SIG-M5 treated with dmso at 0.1 percent for 504 hours (cell line): ENCODE measurements around the gene WFDC10A.
"Not testable (repeated sequence)": the region's sequence is repeated elsewhere in the genome, so short reads cannot be mapped to it uniquely, and the experiment has no call there.

Experiments
- DNase-seq: peaks from one replicate; lab custom pipeline; 2025; ENCODE audit not compliant: unreplicated experiment; lab: John Stamatoyannopoulos, UW

WFDC10A gene

GRCh38 chr20:45647441-45648050 is 18.0 kb downstream of the WFDC10A start:
- DNase-seq = no peak

GRCh38 chr20:45649312-45649863 is 19.8 kb downstream of the WFDC10A start:
- no peak for DNase-seq

- not testable (repeated sequence) for DNase-seq
These were observed 22.2 kb downstream of the WFDC10A start for GRCh38 chr20:45651726-45652125.

GRCh38 chr20:45657038-45657437 is 27.5 kb downstream of the WFDC10A start:
- DNase-seq = not testable (repeated sequence)

GRCh38 chr20:45670139-45670538 is 40.6 kb downstream of the WFDC10A start, which contains the start of gene WFDC11:
Gene WFDC11, minus strand, starts transcription at chr20:45670239. Its CDS starts 19,639 bp downstream, at chr20:45650600.
- DNase-seq = no peak

GRCh38 chr20:45672765-45673164 is 43.2 kb downstream of the WFDC10A start:
- no peak for DNase-seq

- no peak for DNase-seq
These were observed 50.1 kb downstream of the WFDC10A start for GRCh38 chr20:45679650-45680049.
